ENCODE measurements around the gene NXPH1. TPM values are rescaled to one million over a fixed set of nuclear protein-coding genes. Genes with fewer than 3 reads are reported as not detected.
A peak's percentile ranks its signal among the peaks of the same experiment; 100 is the strongest.

NXPH1 gene
- total RNA-seq, 1 donor from 2014 or later: not detected

- ATAC-seq: no peak
- intact Hi-C loops (cut with DNase I): no loop called here
- no peak for DNase-seq (ENCODE audit: missing footprints)
These were observed 134.2 kb downstream of the NXPH1 start for GRCh38 chr7:8567626-8568025.

- ATAC-seq (no peak), DNase-seq (ENCODE audit: missing footprints) (no peak)
- intact Hi-C loops (cut with DNase I): no loop called here
These were observed 146.3 kb downstream of the NXPH1 start for GRCh38 chr7:8579661-8580194.

GRCh38 chr7:8581842-8582241 is 148.4 kb downstream of the NXPH1 start:
- no peak for ATAC-seq
- intact Hi-C loops (cut with DNase I): no loop called here
- peak; percentile 58 for DNase-seq (ENCODE audit: missing footprints)

GRCh38 chr7:8582728-8583127 is 149.3 kb downstream of the NXPH1 start:
- intact Hi-C loops (cut with DNase I): no loop called here
- DNase-seq (ENCODE audit: missing footprints) (peak; percentile 42), ATAC-seq (no peak)

- no peak for DNase-seq (ENCODE audit: missing footprints)
- no peak for ATAC-seq
- intact Hi-C loops (cut with DNase I): no loop called here
These were observed 152.2 kb downstream of the NXPH1 start for GRCh38 chr7:8585591-8585990.

GRCh38 chr7:8590225-8590624 is 156.8 kb downstream of the NXPH1 start:
- no peak for ATAC-seq
- intact Hi-C loops (cut with DNase I): no loop called here
- DNase-seq (ENCODE audit: missing footprints): no peak

GRCh38 chr7:8590791-8591190 is 157.4 kb downstream of the NXPH1 start:
- no peak for ATAC-seq
- intact Hi-C loops (cut with DNase I): no loop called here
- DNase-seq (ENCODE audit: missing footprints): no peak

- ATAC-seq (no peak), DNase-seq (ENCODE audit: missing footprints) (no peak)
- intact Hi-C loops (cut with DNase I): no loop called here
These were observed 157.9 kb downstream of the NXPH1 start for GRCh38 chr7:8591289-8591688.

- no peak for ATAC-seq
- DNase-seq (ENCODE audit: missing footprints): no peak
- intact Hi-C loops (cut with DNase I): no loop called here
These were observed 158.8 kb downstream of the NXPH1 start for GRCh38 chr7:8592167-8592566.

GRCh38 chr7:8594115-8594514 is 160.7 kb downstream of the NXPH1 start:
- intact Hi-C loops (cut with DNase I): no loop called here
- no peak for DNase-seq (ENCODE audit: missing footprints)
- no peak for ATAC-seq

- ATAC-seq (no peak), DNase-seq (ENCODE audit: missing footprints) (no peak)
- intact Hi-C loops (cut with DNase I): no loop called here
These were observed 164.2 kb downstream of the NXPH1 start for GRCh38 chr7:8597565-8597964.

- intact Hi-C loops (cut with DNase I): no loop called here
- ATAC-seq: no peak
- DNase-seq (ENCODE audit: missing footprints): no peak
These were observed 167.7 kb downstream of the NXPH1 start for GRCh38 chr7:8601121-8601520.

GRCh38 chr7:8605221-8605620 is 171.8 kb downstream of the NXPH1 start:
- intact Hi-C loops (cut with DNase I): no loop called here
- no peak for DNase-seq (ENCODE audit: missing footprints)
- ATAC-seq: no peak

- intact Hi-C loops (cut with DNase I): no loop called here
- no peak for ATAC-seq
These were observed 179.2 kb downstream of the NXPH1 start for GRCh38 chr7:8612584-8612983.

GRCh38 chr7:8613191-8613590 is 179.8 kb downstream of the NXPH1 start:
- ATAC-seq: no peak
- no peak for DNase-seq (ENCODE audit: missing footprints)
- intact Hi-C loops (cut with DNase I): no loop called here

More at GRCh38 chr7:8612584-8612983, 179.2 kb downstream of the NXPH1 start:
- no peak for DNase-seq (ENCODE audit: missing footprints)

GRCh38 chr7:8615019-8615418 is 181.6 kb downstream of the NXPH1 start:
- intact Hi-C loops (cut with DNase I): no loop called here
- no peak for DNase-seq (ENCODE audit: missing footprints)
- ATAC-seq: no peak

GRCh38 chr7:8618441-8619070 is 185.1 kb downstream of the NXPH1 start:
- intact Hi-C loops (cut with DNase I): no loop called here
- ATAC-seq (no peak), DNase-seq (ENCODE audit: missing footprints) (no peak)

GRCh38 chr7:8620169-8620568 is 186.8 kb downstream of the NXPH1 start:
- no peak for ATAC-seq
- intact Hi-C loops (cut with DNase I): no loop called here
- no peak for DNase-seq (ENCODE audit: missing footprints)

GRCh38 chr7:8625612-8626011 is 192.2 kb downstream of the NXPH1 start:
- no peak for ATAC-seq
- intact Hi-C loops (cut with DNase I): no loop called here
- DNase-seq (ENCODE audit: missing footprints): no peak

- no peak for ATAC-seq
- intact Hi-C loops (cut with DNase I): no loop called here
- DNase-seq (ENCODE audit: missing footprints): no peak
These were observed 193.9 kb downstream of the NXPH1 start for GRCh38 chr7:8627325-8627724.

GRCh38 chr7:8628656-8629055 is 195.2 kb downstream of the NXPH1 start:
- DNase-seq (ENCODE audit: missing footprints) (no peak), ATAC-seq (no peak)
- intact Hi-C loops (cut with DNase I): no loop called here
